Endometrial microvascular endothelial cells (primary cell): Measurements from ENCODE around the gene NDUFC2. TPM values are rescaled to one million over a fixed set of nuclear protein-coding genes. Genes with fewer than 3 reads are reported as not detected.
"Not testable (repeated sequence)": the region's sequence is repeated elsewhere in the genome, so short reads cannot be mapped to it uniquely, and the experiment has no call there.

Experiments used
- in situ Hi-C: cut with HindIII; loops from 2 replicates; pipeline ENCODE4 v1.10.0; 2017; ENCODE audit warnings: low sequenced_read_pairs, low pct_unique_long_range_greater_than_20kb; ENCODE audit errors: inconsistent ontology term
- total RNA-seq: library from RNA; depleted of rRNA; stranded (reverse); fragments of >200 nt; gene quantifications from one replicate; pipeline ENCODE4 v1.2.3, GENCODE V29; 2015; ENCODE audit errors: inconsistent ontology term

NDUFC2 gene
- total RNA-seq, 1 donor from 2014 or later, result 149 TPM

- in situ Hi-C loops, result not testable (repeated sequence)
Measured at GRCh38 chr11:78059749-78060328, 19.8 kb downstream of the NDUFC2 start.

GRCh38 chr11:78057462-78058055, 22.1 kb downstream of the NDUFC2 start:
- in situ Hi-C loops, result no loop called here

GRCh38 chr11:78056093-78056492, 23.6 kb downstream of the NDUFC2 start:
- in situ Hi-C loops, result no loop called here

GRCh38 chr11:78054971-78055370, 24.7 kb downstream of the NDUFC2 start:
- in situ Hi-C loops, result no loop called here

GRCh38 chr11:78050964-78051831, 28.5 kb downstream of the NDUFC2 start:
- in situ Hi-C loops, result no loop called here

GRCh38 chr11:78049348-78049747, 30.3 kb downstream of the NDUFC2 start:
- in situ Hi-C loops, result no loop called here

GRCh38 chr11:78048561-78048960, 31.1 kb downstream of the NDUFC2 start:
- in situ Hi-C loops, result no loop called here

GRCh38 chr11:78046486-78046854, 33.2 kb downstream of the NDUFC2 start:
- in situ Hi-C loops, result no loop called here

GRCh38 chr11:78045851-78046485, 33.7 kb downstream of the NDUFC2 start:
- in situ Hi-C loops, result no loop called here

- in situ Hi-C loops, result no loop called here
Measured at GRCh38 chr11:78044706-78045105, 35.0 kb downstream of the NDUFC2 start.

GRCh38 chr11:78041843-78042440, 37.7 kb downstream of the NDUFC2 start:
- in situ Hi-C loops, result no loop called here

- in situ Hi-C loops, result not testable (repeated sequence)
Measured at GRCh38 chr11:78041380-78041719, 38.3 kb downstream of the NDUFC2 start.

- in situ Hi-C loops, result no loop called here
Measured at GRCh38 chr11:78040691-78041379, 38.8 kb downstream of the NDUFC2 start.

GRCh38 chr11:78039919-78040671, 39.6 kb downstream of the NDUFC2 start:
- in situ Hi-C loops, result no loop called here

GRCh38 chr11:78039391-78039918, 40.2 kb downstream of the NDUFC2 start:
- in situ Hi-C loops, result no loop called here

GRCh38 chr11:78038697-78039313, 40.9 kb downstream of the NDUFC2 start:
- in situ Hi-C loops, result no loop called here

- in situ Hi-C loops, result no loop called here
Measured at GRCh38 chr11:78037825-78038620, 41.6 kb downstream of the NDUFC2 start.
